Measurements from ENCODE around the gene AIG1. TPM values are rescaled to one million over a fixed set of nuclear protein-coding genes. Genes with fewer than 3 reads are reported as not detected.

The AIG1 gene
- total RNA-seq, 1 experiment from 2014 or later, result 51.1 TPM

DNA sequence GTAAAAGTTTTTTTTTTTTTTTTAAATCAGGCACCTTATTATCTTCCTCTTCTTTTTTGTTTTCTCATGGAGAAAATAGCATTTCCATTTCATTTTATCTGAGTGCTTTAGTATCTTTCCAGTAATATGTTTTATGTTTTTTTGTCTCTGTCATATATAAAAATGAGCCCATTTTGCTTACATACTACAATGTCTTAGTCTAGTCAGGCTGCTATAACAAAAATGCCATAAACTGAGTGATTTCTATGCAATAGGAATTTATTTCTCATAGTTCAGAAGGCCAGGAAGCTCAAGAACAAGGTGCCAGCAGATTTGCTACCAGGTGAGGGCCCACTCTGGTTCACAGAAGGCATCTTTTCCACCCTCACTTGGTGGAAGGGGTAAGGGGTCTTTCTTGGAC is 35.7 kb upstream of the AIG1 start (continued):
- TF ChIP-seq REST (IDR thresholded peaks at IDR 0.05; ENCODE audit: low read depth) (no peak), RAD21 (IDR thresholded peaks at IDR 0.05; ENCODE audit: low read depth) (no peak), POLR2AphosphoS5 (IDR thresholded peaks at IDR 0.05; ENCODE audit: low read depth, low read length) (no peak)

- intact Hi-C loops (cut with micrococcal nuclease), result loop anchor here (1.0 to 10.0 kb wide), 2 partner anchors 334 to 552 kb away; no protein-coding TSS in a partner anchor
- Histone ChIP-seq H3K9me2 (ENCODE audit: insufficient read depth) (no peaks in the 10 kb centered on the region), H3K9me3 (ENCODE audit: control insufficient read depth in 1 of 2, insufficient read depth in 1 of 2, low read depth in 1 of 2, low read length in 2 of 2) (no peaks in the 10 kb centered on the region), H3K4me1 (ENCODE audit: control insufficient read depth in 1 of 2, insufficient read depth in 2 of 2, low read length in 2 of 2) (no peaks in the 10 kb centered on the region), H4K20me1 (ENCODE audit: insufficient read depth) (no peaks in the 10 kb centered on the region), H3K36me3 (ENCODE audit: control insufficient read depth in 1 of 2, insufficient read depth in 2 of 2, low read length in 2 of 2) (no peaks in the 10 kb centered on the region), H3K79me2 (ENCODE audit: insufficient read depth, low read length) (no peaks in the 10 kb centered on the region), H3K4me3 (replicated peaks in 1 of 2; ENCODE audit: low read depth in 1 of 2, low read length in 2 of 2) (no peak overlapping the region), H3K27ac (ENCODE audit: low read depth, low read length) (no peak overlapping the region), H2AFZ (ENCODE audit: low read depth, low read length, poor library complexity, severe bottlenecking) (peak overlapping the region; percentile 10), H3K9ac (ENCODE audit: low read length) (no peak overlapping the region), H3K27me3 (ENCODE audit: insufficient read depth, low read length) (no peaks in the 10 kb centered on the region), H3K4me2 (ENCODE audit: low read length) (no peak overlapping the region)
- BruUV-seq (replicated peaks), result no TSS peak
- DNase-seq (ENCODE audit: low read depth, low spot score) (peak; percentile 7), ATAC-seq (peak; percentile 83)
- CTCF ChIA-PET, result interaction anchor here (0.7 to 1.6 kb wide), 12 partner anchors 13 to 554 kb away, joined by 3 to 16 read pairs (median 4); no protein-coding TSS in a partner anchor
- RAD21 ChIA-PET (ENCODE audit: low non-redundant PET in 1 of 2, low total read pairs in 2 of 2, uncharacterized antibody in 2 of 2, unreplicated experiment in 2 of 2), result interaction anchor here (0.6 to 1.6 kb wide), 5 partner anchors 74 to 461 kb away, joined by 3 read pairs; no protein-coding TSS in a partner anchor
- POLR2A ChIA-PET, result no interaction called here
- TF ChIP-seq SP1 (IDR thresholded peaks at IDR 0.05; ENCODE audit: low read depth) (no peak), RAD21 (IDR thresholded peaks at IDR 0.05; ENCODE audit: low read depth) (peak; percentile 77), ZFX (IDR thresholded peaks at IDR 0.05) (no peak), YY1 (IDR thresholded peaks at IDR 0.05; ENCODE audit: extremely low read depth, insufficient replicate concordance, low read depth, low read length) (no peak), SIN3A (IDR thresholded peaks at IDR 0.05; ENCODE audit: low read depth) (no peak), CTCF (IDR thresholded peaks at IDR 0.05 in 2 of 3, conservative IDR thresholded peaks at IDR 0.05 in 1 of 3; ENCODE audit: borderline replicate concordance in 1 of 3, insufficient read depth in 1 of 3, low read depth in 2 of 3, low read length in 2 of 3) (peak; percentile 60 to 70 (median 67); a peak in 5 of 6 replicates), TCF7L2 (IDR thresholded peaks at IDR 0.05; ENCODE audit: borderline replicate concordance, extremely low read depth, insufficient read depth, insufficient read length) (no peak), ZBTB33 (IDR thresholded peaks at IDR 0.05; ENCODE audit: extremely low read depth, insufficient replicate concordance, low read length) (no peak)
Observed at GRCh38 chr6:143026696-143027449, 33.8 kb upstream of the AIG1 start.
